ENCODE measurements around the gene GNPAT. TPM values are rescaled to one million over a fixed set of nuclear protein-coding genes. Genes with fewer than 3 reads are reported as not detected.

GNPAT gene
- total RNA-seq, 1 donor from 2014 or later, result 32.5 TPM

- Mint-ChIP-seq H3K4me3 (ENCODE audit: unreplicated experiment) (no peak overlapping the region), H3K27ac (ENCODE audit: unreplicated experiment) (no peak overlapping the region), H3K4me1 (ENCODE audit: low read depth, unreplicated experiment) (no peaks in the 10 kb centered on the region), H3K36me3 (ENCODE audit: low read depth, unreplicated experiment) (peaks cover 3% of the 10 kb centered on the region), H3K9me3 (ENCODE audit: unreplicated experiment) (no peaks in the 10 kb centered on the region), H3K27me3 (ENCODE audit: low read depth, unreplicated experiment) (peaks cover 3% of the 10 kb centered on the region)
- Histone ChIP-seq H3K27ac (ENCODE audit: low read depth, low read length) (no peak overlapping the region), H3K4me2 (ENCODE audit: low read length) (no peak overlapping the region), H2AFZ (ENCODE audit: low read depth, low read length) (no peak overlapping the region), H3K9ac (ENCODE audit: low read length) (no peak overlapping the region), H3K27me3 (ENCODE audit: insufficient read depth, low read length) (no peaks in the 10 kb centered on the region), H3K9me3 (ENCODE audit: insufficient read depth, low read depth, low read length) (no peaks in the 10 kb centered on the region), H3K79me2 (ENCODE audit: insufficient read depth, low read length) (no peaks in the 10 kb centered on the region), H3K4me1 (ENCODE audit: insufficient read depth, low read length) (no peaks in the 10 kb centered on the region), H3K4me3 (ENCODE audit: insufficient read depth, low read depth, low read length) (no peak overlapping the region), H3K36me3 (ENCODE audit: insufficient read depth, low read length) (no peaks in the 10 kb centered on the region), H4K20me1 (ENCODE audit: insufficient read depth, low read length) (no peaks in the 10 kb centered on the region)
- FAIRE-seq, result no peak
- no peak for DNase-seq (ENCODE audit: low read depth)
- TF ChIP-seq, protein P1, sequence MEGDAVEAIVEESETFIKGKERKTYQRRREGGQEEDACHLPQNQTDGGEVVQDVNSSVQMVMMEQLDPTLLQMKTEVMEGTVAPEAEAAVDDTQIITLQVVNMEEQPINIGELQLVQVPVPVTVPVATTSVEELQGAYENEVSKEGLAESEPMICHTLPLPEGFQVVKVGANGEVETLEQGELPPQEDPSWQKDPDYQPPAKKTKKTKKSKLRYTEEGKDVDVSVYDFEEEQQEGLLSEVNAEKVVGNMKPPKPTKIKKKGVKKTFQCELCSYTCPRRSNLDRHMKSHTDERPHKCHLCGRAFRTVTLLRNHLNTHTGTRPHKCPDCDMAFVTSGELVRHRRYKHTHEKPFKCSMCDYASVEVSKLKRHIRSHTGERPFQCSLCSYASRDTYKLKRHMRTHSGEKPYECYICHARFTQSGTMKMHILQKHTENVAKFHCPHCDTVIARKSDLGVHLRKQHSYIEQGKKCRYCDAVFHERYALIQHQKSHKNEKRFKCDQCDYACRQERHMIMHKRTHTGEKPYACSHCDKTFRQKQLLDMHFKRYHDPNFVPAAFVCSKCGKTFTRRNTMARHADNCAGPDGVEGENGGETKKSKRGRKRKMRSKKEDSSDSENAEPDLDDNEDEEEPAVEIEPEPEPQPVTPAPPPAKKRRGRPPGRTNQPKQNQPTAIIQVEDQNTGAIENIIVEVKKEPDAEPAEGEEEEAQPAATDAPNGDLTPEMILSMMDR (IDR thresholded peaks at IDR 0.05; ENCODE audit: insufficient read depth, low read depth, low read length), result no peak
- no peak for TF ChIP-seq EZH2 (IDR thresholded peaks at IDR 0.05; ENCODE audit: insufficient read depth, low read length)
Observed at GRCh38 chr1:231295938-231296337, 54.9 kb downstream of the GNPAT start.

GRCh38 chr1:231301990-231302389 lies 61.0 kb downstream of the GNPAT start:
- no peaks in the 10 kb centered on the region for H3K36me3 Mint-ChIP-seq (ENCODE audit: low read depth, unreplicated experiment)
- Histone ChIP-seq H3K4me2 (ENCODE audit: low read length) (no peak overlapping the region), H3K4me1 (ENCODE audit: insufficient read depth, low read length) (no peaks in the 10 kb centered on the region), H4K20me1 (ENCODE audit: insufficient read depth, low read length) (no peaks in the 10 kb centered on the region), H3K9ac (ENCODE audit: low read length) (no peak overlapping the region), H3K27ac (ENCODE audit: low read depth, low read length) (no peak overlapping the region), H3K79me2 (ENCODE audit: insufficient read depth, low read length) (no peaks in the 10 kb centered on the region), H3K36me3 (ENCODE audit: insufficient read depth, low read length) (no peaks in the 10 kb centered on the region), H2AFZ (ENCODE audit: low read depth, low read length) (no peak overlapping the region), H3K4me3 (ENCODE audit: insufficient read depth, low read depth, low read length) (no peak overlapping the region), H3K9me3 (ENCODE audit: insufficient read depth, low read depth, low read length) (no peaks in the 10 kb centered on the region), H3K27me3 (ENCODE audit: insufficient read depth, low read length) (no peaks in the 10 kb centered on the region)
- H3K4me1 Mint-ChIP-seq (ENCODE audit: low read depth, unreplicated experiment), result no peaks in the 10 kb centered on the region
- H3K27me3 Mint-ChIP-seq (ENCODE audit: low read depth, unreplicated experiment), result no peaks in the 10 kb centered on the region
- DNase-seq (ENCODE audit: low read depth) (no peak), FAIRE-seq (no peak)
- TF ChIP-seq, protein P1 (IDR thresholded peaks at IDR 0.05; ENCODE audit: insufficient read depth, low read depth, low read length), result no peak
- no peak for TF ChIP-seq EZH2 (IDR thresholded peaks at IDR 0.05; ENCODE audit: insufficient read depth, low read length)
- no peak overlapping the region for H3K27ac Mint-ChIP-seq (ENCODE audit: unreplicated experiment)
- no peak overlapping the region for H3K4me3 Mint-ChIP-seq (ENCODE audit: unreplicated experiment)
- no peaks in the 10 kb centered on the region for H3K9me3 Mint-ChIP-seq (ENCODE audit: unreplicated experiment)

DNA sequence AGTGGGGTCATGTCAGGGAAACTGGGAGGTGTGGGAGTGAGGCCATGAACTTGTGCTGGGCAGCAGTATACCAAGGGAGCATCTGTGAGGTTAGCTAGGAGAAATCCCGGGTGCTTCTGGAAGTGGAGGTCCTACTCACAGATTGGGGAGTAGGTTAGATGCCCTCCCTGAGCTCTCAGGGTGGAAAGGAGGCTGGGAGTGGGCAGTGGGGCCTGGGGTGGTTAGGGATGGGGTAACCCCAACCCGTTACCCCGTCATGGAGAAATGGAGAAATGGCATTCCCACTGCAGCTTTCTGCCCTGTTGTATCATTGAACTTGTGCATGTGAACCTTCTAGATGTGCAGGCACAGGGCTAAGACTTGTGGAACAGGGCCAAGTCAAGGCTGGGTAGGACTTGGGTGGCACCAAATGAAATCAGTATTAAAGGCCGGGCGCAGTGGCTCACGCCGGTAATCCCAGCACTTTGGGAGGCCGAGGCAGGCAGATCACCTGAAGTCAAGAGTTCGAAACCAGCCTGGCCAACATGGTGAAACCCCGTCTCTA lies 69.5 kb downstream of the GNPAT start:
- FAIRE-seq (no peak), DNase-seq (ENCODE audit: low read depth) (no peak)
- Mint-ChIP-seq H3K27me3 (ENCODE audit: low read depth, unreplicated experiment) (peaks cover 19% of the 10 kb centered on the region), H3K4me1 (ENCODE audit: low read depth, unreplicated experiment) (no peaks in the 10 kb centered on the region), H3K4me3 (ENCODE audit: unreplicated experiment) (no peak overlapping the region), H3K36me3 (ENCODE audit: low read depth, unreplicated experiment) (no peaks in the 10 kb centered on the region), H3K9me3 (ENCODE audit: unreplicated experiment) (peaks cover 4% of the 10 kb centered on the region), H3K27ac (ENCODE audit: unreplicated experiment) (no peak overlapping the region)
- Histone ChIP-seq H3K9ac (ENCODE audit: low read length) (no peak overlapping the region), H3K4me3 (ENCODE audit: insufficient read depth, low read depth, low read length) (no peak overlapping the region), H3K9me3 (ENCODE audit: insufficient read depth, low read depth, low read length) (no peaks in the 10 kb centered on the region), H3K79me2 (ENCODE audit: insufficient read depth, low read length) (no peaks in the 10 kb centered on the region), H2AFZ (ENCODE audit: low read depth, low read length) (no peak overlapping the region), H3K36me3 (ENCODE audit: insufficient read depth, low read length) (no peaks in the 10 kb centered on the region), H3K4me1 (ENCODE audit: insufficient read depth, low read length) (no peaks in the 10 kb centered on the region), H3K27me3 (ENCODE audit: insufficient read depth, low read length) (no peaks in the 10 kb centered on the region), H4K20me1 (ENCODE audit: insufficient read depth, low read length) (no peaks in the 10 kb centered on the region), H3K4me2 (ENCODE audit: low read length) (no peak overlapping the region), H3K27ac (ENCODE audit: low read depth, low read length) (no peak overlapping the region)
- TF ChIP-seq EZH2 (IDR thresholded peaks at IDR 0.05; ENCODE audit: insufficient read depth, low read length), result no peak
- TF ChIP-seq, protein P1 (IDR thresholded peaks at IDR 0.05; ENCODE audit: insufficient read depth, low read depth, low read length), result no peak
